DOHH2 (cell line): ENCODE measurements around the gene ARID1B.

ENCODE experiments used
- EZH2phosphoT487 ChIP-seq: fragments of 200-600 bp; sonication (generic); IDR thresholded peaks from 2 replicates; pipeline ENCODE4 v1.6.1; 2017; ENCODE audit warnings: borderline replicate concordance, mild to moderate bottlenecking, antibody characterized with exemption, low read length, moderate library complexity, mixed read lengths
- TF ChIP-seq, protein P1 (sequence below): fragments of 200-600 bp; sonication (generic); IDR thresholded peaks from one replicate; pipeline ENCODE4 v1.5.1; 2014; ENCODE audit warnings: antibody characterized with exemption, mild to moderate bottlenecking, low read depth, low read length; ENCODE audit not compliant: poor library complexity, severe bottlenecking

DNA sequence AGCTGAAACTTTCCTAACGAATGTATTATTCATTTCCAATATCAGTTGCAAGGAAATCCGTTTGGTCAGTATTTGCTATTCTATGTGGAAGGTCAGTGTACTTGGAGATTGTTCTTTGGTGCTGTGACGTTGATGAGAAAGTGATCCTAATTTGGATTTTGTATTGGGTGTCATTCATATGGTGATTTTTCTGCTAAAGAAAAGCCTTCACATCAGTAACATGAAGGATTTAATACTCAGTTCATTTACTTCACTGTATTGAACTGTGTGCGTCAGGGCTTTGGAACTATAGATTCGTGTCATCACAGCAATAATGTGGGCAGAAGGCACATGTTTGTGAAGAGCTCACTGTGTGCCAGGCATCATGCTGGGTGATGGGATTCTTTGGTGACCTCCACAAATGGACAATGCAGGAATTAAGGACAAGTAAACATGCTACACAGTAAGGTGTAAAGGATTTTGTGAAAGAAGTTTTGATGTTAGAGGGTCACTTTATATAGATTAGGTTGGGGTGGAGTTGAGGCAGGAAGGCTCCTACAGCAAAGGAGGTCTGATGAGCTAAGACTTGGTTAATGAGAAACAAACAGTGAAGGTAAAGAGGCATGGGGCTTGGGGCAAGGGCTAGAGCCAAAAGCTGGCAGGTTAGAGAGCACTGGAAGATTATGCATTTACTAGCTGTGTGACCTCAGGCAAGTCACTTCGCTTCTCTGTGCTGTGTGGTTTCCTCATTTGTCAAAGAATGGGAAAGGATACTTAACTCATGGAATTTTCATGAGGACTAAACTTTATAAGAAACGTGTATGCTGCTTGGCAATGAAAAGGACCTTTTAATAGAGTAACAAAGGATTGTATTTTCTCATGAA lies 12.1 kb downstream of the ARID1B start:
- TF ChIP-seq, protein P1, sequence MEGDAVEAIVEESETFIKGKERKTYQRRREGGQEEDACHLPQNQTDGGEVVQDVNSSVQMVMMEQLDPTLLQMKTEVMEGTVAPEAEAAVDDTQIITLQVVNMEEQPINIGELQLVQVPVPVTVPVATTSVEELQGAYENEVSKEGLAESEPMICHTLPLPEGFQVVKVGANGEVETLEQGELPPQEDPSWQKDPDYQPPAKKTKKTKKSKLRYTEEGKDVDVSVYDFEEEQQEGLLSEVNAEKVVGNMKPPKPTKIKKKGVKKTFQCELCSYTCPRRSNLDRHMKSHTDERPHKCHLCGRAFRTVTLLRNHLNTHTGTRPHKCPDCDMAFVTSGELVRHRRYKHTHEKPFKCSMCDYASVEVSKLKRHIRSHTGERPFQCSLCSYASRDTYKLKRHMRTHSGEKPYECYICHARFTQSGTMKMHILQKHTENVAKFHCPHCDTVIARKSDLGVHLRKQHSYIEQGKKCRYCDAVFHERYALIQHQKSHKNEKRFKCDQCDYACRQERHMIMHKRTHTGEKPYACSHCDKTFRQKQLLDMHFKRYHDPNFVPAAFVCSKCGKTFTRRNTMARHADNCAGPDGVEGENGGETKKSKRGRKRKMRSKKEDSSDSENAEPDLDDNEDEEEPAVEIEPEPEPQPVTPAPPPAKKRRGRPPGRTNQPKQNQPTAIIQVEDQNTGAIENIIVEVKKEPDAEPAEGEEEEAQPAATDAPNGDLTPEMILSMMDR, result no peak
- TF ChIP-seq EZH2phosphoT487, result no peak
